GM12875 (cell line): ENCODE results near the gene ZNF41.
"Not testable (repeated sequence)": the region's sequence is repeated elsewhere in the genome, so short reads cannot be mapped to it uniquely, and the experiment has no call there.

Experiments used
- H3K4me3 ChIP-seq: one replicate; pipeline ENCODE4 v1.5.1; 2011; ENCODE audit warnings: low read depth, low read length, control low read depth
- TF ChIP-seq, protein P1 (sequence below): IDR thresholded peaks from 2 replicates; pipeline ENCODE4 v1.5.1; 2011; ENCODE audit warnings: low read depth, mild to moderate bottlenecking, control low read depth, inconsistent platforms, low read length, moderate library complexity, borderline replicate concordance; ENCODE audit not compliant: insufficient read depth

Gene ZNF41

DNA sequence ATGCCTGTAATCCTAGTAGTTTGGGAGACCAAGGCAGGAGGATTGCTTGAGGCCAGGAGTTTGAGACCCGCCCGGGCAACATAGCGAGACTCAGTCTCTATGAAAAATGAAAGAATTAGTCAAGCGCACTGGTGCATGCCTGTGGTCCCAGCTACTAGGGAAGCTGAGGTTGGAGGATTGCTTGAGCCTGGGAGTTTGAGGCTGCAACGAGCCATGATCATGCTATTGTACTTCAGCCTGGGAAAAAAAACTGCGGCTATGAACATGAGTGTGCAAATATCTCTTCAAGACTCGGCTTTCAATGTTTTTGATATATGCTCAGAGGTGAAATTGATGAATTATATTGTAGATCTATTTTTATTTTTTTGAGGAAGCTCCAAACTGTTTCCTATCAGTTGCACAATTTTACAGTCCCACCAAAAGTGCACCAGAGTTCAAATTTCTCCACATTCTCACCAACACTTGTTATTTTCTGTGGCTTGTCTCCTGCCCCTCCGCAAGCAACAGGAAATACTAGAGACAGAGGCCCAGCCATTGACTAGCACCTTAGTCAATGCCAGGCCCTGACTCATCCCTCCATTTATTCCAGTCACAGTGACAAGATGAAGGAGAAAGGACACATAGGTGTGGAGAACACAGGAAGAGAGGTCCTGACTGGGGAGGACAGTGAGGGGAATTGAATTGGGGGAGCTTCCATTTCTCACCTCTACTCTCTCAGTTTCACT, 33.1 kb upstream of the ZNF41 start:
- TF ChIP-seq, protein P1, sequence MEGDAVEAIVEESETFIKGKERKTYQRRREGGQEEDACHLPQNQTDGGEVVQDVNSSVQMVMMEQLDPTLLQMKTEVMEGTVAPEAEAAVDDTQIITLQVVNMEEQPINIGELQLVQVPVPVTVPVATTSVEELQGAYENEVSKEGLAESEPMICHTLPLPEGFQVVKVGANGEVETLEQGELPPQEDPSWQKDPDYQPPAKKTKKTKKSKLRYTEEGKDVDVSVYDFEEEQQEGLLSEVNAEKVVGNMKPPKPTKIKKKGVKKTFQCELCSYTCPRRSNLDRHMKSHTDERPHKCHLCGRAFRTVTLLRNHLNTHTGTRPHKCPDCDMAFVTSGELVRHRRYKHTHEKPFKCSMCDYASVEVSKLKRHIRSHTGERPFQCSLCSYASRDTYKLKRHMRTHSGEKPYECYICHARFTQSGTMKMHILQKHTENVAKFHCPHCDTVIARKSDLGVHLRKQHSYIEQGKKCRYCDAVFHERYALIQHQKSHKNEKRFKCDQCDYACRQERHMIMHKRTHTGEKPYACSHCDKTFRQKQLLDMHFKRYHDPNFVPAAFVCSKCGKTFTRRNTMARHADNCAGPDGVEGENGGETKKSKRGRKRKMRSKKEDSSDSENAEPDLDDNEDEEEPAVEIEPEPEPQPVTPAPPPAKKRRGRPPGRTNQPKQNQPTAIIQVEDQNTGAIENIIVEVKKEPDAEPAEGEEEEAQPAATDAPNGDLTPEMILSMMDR, result no peak
- no peak overlapping the region for H3K4me3 ChIP-seq

DNA sequence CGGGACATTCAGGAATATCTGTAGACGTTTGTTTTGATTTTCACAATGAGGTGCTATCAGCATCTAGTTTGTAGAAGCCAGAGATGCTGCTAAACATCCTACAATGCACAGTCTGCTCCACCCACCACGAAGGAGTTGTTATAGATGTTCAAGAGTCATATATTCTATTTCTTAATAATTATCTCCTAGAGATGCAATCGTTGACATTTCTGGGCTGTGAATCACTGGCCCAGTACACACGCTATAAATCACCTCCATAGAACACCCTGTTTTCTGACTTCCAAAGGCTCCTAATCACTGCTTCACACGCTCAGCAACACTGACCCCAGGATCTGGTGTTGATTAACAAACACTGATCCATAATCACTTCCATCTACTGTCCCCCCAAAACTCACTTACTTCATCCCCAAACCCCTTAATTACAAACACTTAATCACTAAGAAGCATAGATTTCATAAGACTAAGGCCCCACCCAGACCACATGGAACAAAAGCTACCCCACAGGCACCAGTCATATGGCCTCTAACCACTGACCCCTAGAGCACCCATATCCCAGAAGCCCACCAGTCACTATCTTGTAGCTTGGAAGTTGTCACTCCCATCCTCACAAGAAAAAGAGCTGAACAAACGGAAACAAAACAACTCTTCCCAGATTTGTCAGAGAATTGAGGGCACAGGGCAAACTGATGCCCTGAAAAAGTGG, 31.7 kb upstream of the ZNF41 start:
- no peak overlapping the region for H3K4me3 ChIP-seq

DNA sequence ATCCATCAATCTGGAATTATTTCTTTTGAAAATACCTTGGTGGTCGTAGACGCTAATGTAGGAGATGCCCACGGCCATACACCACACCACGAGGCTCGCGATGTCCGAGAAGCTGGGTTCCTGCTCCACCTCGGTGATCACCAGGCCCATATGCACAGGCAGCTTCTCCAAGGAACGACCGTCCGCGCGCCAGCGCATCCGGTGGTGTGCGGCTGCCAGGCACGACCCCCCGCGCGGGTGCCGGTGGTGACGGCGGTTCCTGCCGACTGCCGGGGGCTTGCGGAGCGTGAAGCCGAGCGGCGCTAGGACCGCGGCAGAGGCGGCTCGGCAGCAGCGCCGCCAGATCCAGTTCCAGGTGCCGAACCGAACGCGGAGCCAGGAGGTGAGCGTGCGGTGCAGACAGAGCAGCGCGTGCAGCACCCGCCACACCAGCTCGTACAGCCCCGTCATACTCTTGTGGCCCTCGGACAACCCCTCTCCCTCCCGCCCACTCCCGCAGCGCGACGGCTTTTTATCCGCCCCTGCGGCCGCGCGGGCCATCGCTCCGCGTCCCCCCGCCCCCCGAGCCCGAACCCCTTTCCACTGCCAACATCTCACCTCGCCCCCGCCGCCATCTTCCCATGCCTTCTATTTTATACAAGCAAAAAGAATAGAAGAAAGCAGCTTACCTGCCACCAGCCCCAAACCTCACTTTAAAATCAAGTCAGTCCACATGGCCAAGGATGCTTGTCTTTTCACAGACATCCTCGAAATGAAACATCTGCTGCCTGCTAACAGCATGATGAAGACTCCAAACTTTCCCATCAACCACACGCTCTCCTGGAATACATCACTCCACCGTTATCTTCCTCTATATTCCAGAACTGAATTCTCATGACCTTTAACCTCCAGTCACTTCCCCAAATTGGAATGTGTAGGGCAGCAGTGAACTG, 30.3 kb upstream of the ZNF41 start:
- H3K4me3 ChIP-seq, result peak overlapping the region; percentile 12

More for the DNA sequence above, 31.7 kb upstream of the ZNF41 start:
- TF ChIP-seq, protein P1, result no peak

DNA sequence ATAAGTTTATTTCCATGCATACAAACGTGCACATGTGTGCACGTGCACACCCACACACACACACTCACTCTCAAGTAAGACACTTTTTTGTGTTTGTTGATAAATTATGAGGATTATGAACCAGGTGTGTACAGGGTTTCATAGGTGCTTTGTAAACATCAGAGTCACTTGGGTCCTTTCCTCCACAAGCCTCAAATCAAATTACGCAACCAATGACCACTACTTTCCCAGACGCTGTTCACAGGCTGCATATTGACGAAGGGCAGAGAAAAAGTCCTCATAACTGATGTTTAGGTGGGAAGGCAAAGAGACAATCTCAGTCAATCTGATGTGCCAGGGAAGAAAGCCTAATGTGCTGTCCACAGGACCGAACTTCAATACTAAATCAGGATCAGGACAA, 29.4 kb upstream of the ZNF41 start:
- H3K4me3 ChIP-seq, result not testable (repeated sequence)

DNA sequence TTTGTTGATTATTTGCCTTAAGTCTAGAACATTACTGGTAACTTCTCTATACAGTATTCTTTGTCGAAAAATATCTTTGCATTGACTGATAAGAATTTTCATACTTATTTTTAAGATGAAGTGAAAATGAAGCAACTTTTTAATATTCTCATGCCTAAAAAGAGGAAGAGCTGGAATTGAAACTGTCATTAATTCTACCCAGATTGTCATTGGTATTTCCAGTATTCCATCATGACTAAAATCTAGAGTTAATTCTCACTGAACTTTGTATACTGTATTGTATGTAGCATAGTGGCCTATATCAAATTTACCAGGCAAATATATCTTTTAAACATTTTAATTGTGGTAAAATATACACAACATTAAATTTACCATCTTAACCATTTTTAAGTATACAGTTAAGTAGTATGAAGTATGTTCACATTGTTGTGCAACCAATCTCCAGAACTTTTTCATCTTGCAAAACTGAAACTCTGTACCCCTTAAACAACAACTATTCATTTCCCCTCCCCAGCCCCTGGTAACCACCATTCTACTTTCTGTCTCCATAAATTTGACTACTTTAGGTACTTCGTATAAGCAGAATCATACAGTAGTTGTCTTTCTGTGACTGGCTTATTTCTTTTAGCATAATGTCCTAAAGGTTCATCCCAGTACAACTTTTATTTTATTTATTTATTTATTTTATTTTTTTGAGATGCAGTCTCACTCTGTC, 24.3 kb upstream of the ZNF41 start:
- TF ChIP-seq, protein P1, result no peak
- no peak overlapping the region for H3K4me3 ChIP-seq

DNA sequence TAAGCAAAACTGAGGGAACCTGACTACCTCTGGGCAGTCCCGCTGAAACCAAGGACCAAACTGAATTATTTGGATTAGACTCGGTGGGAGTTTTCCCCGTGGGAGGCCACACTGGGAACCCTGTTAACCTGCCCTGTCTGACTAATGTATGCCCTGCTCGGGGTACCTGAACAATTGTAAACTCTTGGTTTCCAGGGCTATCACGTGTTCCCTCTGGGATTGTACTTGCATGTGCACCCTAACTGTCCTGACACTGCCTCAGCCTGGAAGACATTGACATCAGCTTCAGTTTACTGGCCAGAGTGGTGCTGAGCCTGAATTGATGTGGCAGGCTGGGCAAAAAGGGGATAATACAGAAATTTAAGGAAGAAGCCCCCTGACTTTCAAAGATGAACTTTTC, 20.1 kb upstream of the ZNF41 start:
- TF ChIP-seq, protein P1, result no peak
- H3K4me3 ChIP-seq, result no peak overlapping the region

DNA sequence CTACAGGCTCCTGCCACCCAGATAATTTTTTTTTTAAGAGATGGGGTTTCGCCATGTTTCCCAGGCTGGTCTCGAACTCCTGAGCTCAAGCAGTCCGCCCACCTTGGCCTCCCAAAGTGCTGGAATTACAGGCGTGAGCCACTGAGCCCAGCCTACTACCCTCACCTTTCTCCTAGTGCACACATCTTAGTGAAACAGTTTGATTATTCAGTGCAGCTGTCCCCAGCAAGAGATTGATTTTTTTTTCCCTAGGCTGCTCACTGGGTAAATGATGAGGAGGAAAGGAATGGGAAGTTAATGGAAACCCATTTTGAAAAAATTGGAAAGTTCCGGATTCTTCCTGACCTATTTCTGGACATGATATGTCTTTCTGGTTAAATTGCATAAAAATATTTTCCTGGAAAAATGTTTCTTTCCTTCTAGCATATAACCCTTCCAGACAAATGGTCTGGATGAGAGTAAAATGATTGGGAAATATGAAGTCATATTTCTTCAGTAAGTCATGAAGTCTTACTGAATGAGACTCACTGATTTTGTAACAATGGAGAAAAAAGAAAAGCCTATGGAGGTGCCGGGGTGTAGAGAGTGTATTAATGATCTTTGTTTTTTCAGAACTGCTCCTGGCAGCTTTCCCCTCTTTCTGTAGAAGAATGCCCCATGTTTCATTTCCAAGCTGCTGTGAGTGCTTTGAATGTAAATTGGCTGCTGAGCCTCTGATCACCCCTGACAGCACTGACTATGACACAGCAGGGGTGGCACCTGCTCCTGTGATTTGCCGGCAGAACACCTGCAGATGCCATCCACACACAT, 19.5 kb upstream of the ZNF41 start:
- no peak overlapping the region for H3K4me3 ChIP-seq
- TF ChIP-seq, protein P1, result no peak
